ENCODE data around the gene RPL7L1. TPM values are rescaled to one million over a fixed set of nuclear protein-coding genes. Genes with fewer than 3 reads are reported as not detected.
A peak's percentile ranks its signal among the peaks of the same experiment; 100 is the strongest.
"Not testable (repeated sequence)": the region's sequence is repeated elsewhere in the genome, so short reads cannot be mapped to it uniquely, and the experiment has no call there.

RPL7L1 gene
- polyA plus RNA-seq, 3 donors = 117 to 124 (median 121) TPM

DNA sequence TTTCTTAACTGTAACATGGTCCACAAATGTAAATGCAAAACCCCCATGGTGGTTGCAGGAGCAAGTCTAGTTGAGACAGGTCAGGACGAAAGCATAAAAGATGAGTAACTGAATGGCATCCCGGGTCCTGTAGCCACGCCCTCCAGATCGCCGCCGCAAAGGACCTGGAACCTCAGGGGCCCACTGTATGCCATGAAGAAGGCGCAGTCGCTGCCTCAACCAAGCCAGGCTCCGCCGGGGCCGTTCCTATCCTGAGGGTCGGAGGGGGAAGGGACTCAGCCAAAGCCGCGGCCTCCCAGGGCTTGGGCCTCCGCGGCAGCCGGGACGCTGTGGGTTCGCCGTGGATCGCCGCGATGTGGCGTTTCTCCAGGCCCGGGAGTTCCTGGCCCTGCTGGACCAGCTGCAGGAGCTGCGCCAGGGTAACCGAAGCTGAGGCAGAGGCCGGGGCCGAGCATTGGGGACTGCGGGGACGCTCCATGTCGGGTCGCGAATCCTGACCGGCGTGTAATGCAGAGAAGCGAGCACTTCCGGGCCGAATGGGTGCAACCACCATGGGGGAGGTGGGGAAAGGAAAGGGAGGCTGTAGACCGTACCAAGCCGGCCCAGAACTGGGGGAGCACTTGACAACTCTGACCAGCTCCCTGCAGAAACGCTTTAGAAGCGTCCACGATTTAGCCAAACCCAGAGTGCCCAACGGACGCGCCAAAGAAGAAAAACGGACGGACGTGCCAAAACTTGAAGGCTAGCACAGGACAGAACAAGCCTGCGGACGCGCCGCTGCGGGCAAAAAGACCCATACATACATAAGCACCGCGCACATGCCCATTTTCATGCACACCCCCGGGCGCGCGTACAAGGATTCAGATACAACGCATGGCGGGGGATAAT is 11.1 kb downstream of the RPL7L1 start:
- peak; percentile 85 to 94 (median 90) for DNase-seq (ENCODE audit: low read depth in 3 of 3, low spot score in 2 of 3)

DNA sequence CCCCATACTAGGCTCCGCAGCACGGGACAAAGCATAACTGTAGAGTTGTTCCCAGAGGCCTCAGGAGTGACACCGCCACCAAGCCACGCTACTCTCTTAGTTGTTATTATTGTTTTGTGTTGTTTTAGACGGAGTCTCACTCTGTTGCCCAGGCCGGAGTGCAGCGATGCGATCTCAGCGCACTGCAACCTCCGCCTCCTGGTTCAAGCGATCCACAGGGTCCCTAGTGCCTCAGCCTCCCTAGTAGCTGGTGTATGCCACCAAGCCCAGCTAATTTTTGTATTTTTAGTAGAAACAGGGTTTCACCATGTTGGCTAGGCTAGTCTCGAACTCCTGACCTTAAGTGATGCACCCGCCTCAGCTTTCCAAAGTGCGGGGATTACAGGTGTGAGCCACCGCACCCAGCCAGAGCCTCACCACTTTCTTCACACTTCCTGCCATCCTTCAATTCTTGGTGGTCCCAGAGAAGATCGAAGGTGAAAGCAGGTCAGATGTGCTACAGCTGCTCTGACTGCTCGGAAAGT is 11.8 kb downstream of the RPL7L1 start:
- DNase-seq (ENCODE audit: low read depth in 3 of 3, low spot score in 2 of 3) = no peak

GRCh38 chr6:42894041-42894828 is 14.8 kb downstream of the RPL7L1 start:
- DNase-seq (ENCODE audit: low read depth in 3 of 3, low spot score in 2 of 3) = not testable (repeated sequence)

DNA sequence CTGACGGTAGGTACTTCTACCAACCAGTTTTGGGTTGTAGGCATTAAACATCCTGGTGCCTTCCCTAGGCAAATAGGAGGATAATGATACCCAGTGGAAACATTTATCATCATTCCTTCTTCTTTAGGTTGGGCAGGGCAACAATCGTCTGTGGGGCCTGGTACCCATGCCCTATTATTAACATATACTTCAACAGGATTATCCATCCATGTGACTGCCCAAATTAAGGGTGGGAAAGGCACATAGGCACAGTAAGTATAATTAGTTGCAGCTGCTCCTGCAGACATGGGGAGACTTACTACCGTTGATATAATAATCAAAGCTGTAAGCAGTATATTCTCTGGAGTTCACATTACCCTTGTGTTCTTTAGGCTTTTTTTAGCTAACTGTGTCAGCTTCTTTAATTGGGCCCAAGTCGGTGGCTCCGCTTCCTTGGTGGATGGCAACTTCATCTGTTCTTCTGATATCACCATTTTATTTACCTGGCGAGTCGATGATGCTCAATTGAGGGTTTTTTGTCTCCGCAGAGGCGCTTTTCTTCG is 16.8 kb downstream of the RPL7L1 start:
- DNase-seq (ENCODE audit: low read depth in 3 of 3, low spot score in 2 of 3) = no peak

- DNase-seq (ENCODE audit: low read depth in 3 of 3, low spot score in 2 of 3) = no peak
Measured at GRCh38 chr6:42898891-42899361, 19.5 kb downstream of the RPL7L1 start.

GRCh38 chr6:42899871-42900270 is 20.5 kb downstream of the RPL7L1 start:
- DNase-seq (ENCODE audit: low read depth in 3 of 3, low spot score in 2 of 3) = no peak

- DNase-seq (ENCODE audit: low read depth in 3 of 3, low spot score in 2 of 3) = peak in 1 of 3 donors; percentile 74
Measured at GRCh38 chr6:42901538-42901957, 22.1 kb downstream of the RPL7L1 start.

DNA sequence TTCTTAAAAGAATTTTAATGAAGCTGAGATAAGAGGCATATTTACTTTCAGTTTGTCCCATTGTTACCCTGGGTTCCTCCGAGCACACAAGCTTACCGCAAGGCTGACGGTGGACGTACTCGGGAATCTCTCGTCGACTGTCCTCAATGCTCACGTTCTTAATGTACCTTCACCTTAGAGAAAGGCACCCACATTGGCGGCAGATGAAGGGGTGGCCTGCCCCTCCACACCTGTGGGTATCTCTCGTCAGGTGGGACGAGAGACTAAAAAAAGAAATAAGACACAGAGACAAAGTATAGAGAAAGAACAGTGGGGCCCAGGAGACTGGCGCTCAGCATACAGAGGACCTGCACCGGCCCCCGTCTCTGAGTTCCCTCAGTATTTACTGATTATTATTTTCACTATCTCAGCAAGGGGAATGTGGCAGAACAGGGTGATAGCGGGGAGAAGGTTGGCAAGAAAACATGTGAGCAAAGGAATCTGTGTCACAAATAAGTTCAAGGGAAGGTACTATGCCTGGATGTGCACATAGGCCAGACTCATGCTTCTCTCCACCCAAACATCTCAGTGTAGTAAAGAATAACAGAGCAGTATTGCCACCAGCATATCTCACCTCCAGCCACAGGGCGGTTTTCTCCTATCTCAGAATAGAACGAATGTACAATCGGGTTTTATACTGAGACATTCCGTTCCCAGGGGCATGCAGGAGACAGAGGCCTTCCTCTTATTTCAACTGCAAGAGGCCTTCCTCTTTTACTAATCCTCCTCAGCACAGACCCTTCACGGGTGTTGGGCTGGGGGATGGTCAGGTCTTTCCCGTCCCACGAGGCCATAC is 23.2 kb downstream of the RPL7L1 start:
- DNase-seq (ENCODE audit: low read depth in 3 of 3, low spot score in 2 of 3) = not testable (repeated sequence)

DNA sequence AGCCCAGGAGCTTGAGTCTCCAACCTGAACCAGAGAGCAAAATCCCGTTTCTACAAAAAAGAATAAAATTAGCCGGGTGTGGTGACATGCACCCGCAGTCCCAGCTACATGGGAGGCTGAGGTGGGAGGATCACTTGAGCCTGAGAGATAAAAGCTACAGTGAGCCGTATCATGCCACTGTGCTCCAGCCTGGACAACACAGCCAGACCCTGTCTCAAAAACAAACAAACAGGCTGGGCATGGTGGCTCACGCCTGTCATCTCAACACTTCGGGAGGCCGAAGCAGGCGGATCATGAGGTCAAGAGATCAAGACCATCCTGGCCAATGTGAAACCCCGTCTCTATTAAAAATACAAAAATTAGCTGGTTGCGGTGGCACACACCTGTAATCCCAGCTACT is 25.1 kb downstream of the RPL7L1 start:
- no peak for DNase-seq (ENCODE audit: low read depth in 3 of 3, low spot score in 2 of 3)

DNA sequence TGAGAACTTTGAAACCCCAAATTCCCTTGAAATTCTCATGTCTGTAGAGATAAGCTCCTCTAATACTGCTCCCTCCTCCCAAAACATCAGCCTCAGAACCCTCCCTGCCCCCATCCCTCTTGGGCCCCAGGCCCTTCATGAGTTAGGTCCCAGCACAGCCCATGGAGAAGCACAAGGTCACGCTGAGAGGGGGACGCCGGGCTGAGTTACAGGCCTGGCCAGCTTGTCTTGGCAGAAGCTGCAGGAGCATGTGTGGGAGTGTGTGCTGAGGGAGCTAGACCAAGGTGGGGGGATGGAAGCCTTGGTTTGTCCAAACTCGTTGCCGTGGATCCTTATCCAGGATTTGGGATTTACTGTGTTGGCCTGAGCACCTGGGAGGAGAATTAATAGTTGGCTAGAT is 27.9 kb downstream of the RPL7L1 start:
- no peak for DNase-seq (ENCODE audit: low read depth in 3 of 3, low spot score in 2 of 3)

DNA sequence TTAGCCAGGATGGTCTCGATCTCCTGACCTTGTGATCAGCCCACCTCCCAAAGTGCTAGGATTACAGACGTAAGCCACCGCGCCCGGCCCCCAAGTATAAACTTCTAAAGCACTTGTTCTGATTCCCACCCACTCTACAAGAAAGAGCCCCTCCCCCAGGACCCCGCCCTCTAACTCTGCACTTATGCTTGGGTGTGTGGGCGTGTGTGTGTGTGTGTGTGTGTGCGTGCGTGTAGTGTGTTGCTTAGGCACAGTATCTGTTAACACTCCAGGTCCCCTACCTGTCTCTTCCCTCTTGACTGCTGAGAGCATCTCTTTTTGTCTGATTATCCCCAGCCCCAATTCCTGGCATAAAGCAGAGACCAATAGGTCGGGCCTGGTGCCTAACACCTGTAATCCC is 30.4 kb downstream of the RPL7L1 start:
- no peak for DNase-seq (ENCODE audit: low read depth in 3 of 3, low spot score in 2 of 3)

DNA sequence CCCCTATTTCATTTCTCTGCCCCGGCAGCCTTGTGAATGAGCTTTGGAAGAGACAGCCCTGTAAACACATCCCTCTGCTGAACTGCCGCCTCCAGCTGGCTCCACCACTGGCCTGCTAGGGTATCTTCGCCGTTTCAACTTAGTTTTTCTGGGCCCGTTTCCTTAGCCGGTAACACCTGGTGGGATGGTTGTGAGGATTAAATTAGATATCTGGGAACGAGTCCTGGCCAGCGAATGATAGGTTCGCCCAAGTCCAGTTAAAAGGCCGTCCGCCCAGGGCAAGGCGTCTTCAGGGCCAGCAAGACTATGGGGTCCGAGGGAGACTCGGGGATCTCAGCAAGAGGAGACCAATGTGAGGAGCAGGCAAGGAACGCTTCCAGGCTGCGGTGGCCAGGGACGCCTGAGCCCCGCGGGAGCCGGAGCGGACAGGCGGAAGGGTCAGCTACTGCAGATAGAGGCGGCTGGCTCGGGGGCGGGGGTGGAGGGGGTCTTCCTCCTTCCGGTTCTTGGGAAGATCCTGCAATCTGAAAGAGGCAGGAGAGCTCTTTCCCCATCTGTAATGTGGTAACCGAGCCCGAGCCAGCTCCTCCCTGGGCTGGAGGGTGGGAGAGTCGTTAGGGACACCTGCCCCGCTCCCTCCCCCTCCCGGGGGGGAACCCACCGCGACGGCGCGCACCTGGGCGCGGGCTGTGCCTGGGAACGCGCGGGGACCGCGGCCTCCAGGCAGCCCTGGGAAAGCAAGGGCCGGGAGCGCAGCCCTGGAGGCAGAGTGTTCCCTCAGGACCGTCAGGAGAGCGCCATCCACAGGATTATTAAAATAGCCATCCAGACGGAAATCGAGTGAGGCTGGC is 32.0 kb downstream of the RPL7L1 start:
- DNase-seq (ENCODE audit: low read depth in 3 of 3, low spot score in 2 of 3) = no peak

DNA sequence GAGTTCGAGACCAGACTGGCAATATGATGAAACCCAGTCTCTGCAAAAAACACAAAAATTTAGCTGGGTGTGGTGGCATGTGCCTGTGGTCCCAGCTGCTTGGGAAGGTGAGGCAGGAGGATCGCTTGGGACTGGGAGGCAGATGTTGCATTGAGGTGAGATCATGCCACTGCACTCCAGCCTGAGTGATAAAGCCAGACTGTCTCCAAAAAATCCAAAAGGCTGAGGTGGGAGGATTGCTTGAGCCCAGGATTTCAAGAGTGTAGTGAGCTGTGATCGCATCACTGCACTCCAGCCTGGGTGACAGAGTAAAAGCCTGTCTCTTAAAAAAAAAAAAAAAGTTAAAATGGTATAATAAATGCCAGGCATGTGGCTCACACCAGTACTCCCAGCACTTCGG is 35.1 kb downstream of the RPL7L1 start:
- DNase-seq (ENCODE audit: low read depth in 3 of 3, low spot score in 2 of 3) = no peak

DNA sequence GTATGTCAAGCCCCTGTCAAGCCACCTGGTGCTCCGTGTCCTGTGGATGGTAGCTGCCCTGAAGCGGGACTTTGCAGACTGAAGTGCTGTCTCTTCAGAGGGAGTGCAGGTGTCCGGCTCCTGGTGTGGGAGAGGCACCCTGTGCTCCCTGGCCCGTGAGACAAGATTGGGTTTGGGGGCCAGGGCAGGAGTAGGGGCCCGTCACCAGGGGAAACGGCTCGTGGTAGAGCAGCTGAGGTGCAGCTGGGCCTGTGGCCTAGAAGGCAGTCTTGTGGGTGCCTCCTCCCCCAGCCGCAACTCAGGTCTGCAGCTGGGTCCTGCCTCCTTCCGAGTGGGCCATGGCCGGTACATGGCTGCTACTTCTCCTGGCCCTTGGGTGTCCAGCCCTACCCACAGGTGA is 36.3 kb downstream of the RPL7L1 start, which contains the start of gene PTCRA:
Gene PTCRA (plus strand): TSS at position 322 of the 400 bp plus-strand sequence. CDS start 17 bp downstream, at position 339.
- no peak for DNase-seq (ENCODE audit: low read depth in 3 of 3, low spot score in 2 of 3)

- DNase-seq (ENCODE audit: low read depth in 3 of 3, low spot score in 2 of 3) = no peak
Measured at GRCh38 chr6:42916288-42916687, 36.9 kb downstream of the RPL7L1 start.

- no peak for DNase-seq (ENCODE audit: low read depth in 3 of 3, low spot score in 2 of 3)
Measured at GRCh38 chr6:42921801-42922200, 42.4 kb downstream of the RPL7L1 start.

DNA sequence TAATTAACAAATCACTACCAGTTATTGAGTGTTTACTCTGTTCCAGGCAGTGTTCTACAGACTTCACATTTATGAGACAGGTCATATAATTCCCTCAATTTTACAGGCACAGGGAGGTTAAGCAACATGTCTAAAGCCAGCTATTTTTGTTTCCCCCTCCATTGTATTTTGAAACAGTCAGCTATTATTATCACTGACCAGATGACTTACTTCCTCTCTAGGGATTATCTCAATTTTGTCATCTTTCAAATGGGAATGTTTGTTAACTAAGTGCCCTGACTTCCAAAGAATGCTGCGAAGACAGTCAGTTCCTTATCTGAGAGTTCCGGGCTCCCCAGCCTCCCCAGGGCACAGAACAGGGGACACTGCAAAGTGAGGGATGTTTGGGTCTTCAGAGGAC is 44.2 kb downstream of the RPL7L1 start:
- DNase-seq (ENCODE audit: low read depth in 3 of 3, low spot score in 2 of 3) = no peak

DNA sequence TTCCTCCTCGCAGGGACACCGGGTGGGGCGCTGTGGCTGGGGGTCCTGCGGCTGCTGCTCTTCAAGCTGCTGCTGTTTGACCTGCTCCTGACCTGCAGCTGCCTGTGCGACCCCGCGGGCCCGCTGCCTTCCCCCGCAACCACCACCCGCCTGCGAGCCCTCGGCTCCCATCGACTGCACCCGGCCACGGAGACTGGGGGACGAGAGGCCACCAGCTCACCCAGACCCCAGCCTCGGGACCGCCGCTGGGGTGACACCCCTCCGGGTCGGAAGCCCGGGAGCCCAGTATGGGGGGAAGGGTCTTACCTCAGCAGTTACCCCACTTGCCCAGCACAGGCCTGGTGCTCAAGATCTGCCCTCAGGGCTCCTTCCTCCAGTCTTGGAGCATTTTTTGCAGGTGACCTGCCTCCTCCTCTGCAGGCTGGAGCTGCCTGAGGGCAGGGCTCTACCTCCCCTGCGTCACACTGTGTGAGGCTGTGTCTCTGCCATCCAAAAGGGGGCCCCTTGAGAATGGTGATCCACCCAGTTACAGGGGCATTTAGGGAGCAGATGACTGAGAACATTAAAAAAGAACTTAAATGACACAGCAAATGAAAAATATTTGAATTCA is 45.9 kb downstream of the RPL7L1 start:
- no peak for DNase-seq (ENCODE audit: low read depth in 3 of 3, low spot score in 2 of 3)

Data from right renal cortex interstitium (tissue), 3 donors.